Ovary (tissue), 9 donors: ENCODE data around the gene KIF6. TPM values are rescaled to one million over a fixed set of nuclear protein-coding genes. Genes with fewer than 3 reads are reported as not detected.

Experiments used
- DNase-seq, 5 donors: peaks; one replicate each; pipeline ENCODE4 v3.0.0-alpha.2; 2019 to 2020
- H3K27ac ChIP-seq, 2 donors: fragments of 200-600 bp; one replicate each; pipeline versions ENCODE4 v1.5.1 to v1.8.0; 2019 to 2022
- H3K27me3 ChIP-seq: fragments of 200-600 bp; one replicate; pipeline ENCODE4 v1.8.0; 2022
- H3K36me3 ChIP-seq: fragments of 200-600 bp; sonication (generic); one replicate; pipeline ENCODE4 v1.5.1; 2019
- H3K4me1 ChIP-seq: one replicate; pipeline ENCODE4 v1.8.1; 2013; ENCODE audit warnings: mild to moderate bottlenecking, moderate library complexity; ENCODE audit not compliant: insufficient read depth
- H3K4me3 ChIP-seq: fragments of 200-600 bp; sonication (generic); one replicate; pipeline ENCODE4 v1.5.1; 2017
- H3K9me3 ChIP-seq, 2 donors: fragments of 200-600 bp in 1 of 2; sonication (generic) in 1 of 2; one replicate each; pipeline versions ENCODE4 v1.5.1 to v1.8.1; 2013 to 2019; ENCODE audit warnings: mild to moderate bottlenecking in 1 of 2, moderate library complexity in 1 of 2
- EP300 ChIP-seq: sonication (generic); formaldehyde crosslinking; IDR thresholded peaks from one replicate; pipeline ENCODE4 v1.6.1; 2017; ENCODE audit warnings: antibody characterized with exemption
- POLR2A ChIP-seq: fragments of 450-650 bp; IDR thresholded peaks from one replicate; pipeline ENCODE4 v1.6.1; 2017; ENCODE audit warnings: antibody characterized with exemption, mild to moderate bottlenecking, moderate library complexity
- WGBS, 3 donors: extraction: QIAGEN DNeasy Blood & Tissue Kit in 1 of 3; methylation state at CpG; one replicate each; pipeline versions ENCODE4 v1.1.5 to v1.1.7; 2013 to 2017; 5-methylcytosine and 5-hydroxymethylcytosine counted together
- intact Hi-C, 4 donors: fragments of 100-400 bp; cut with DNase I; formaldehyde crosslinking; loops; one replicate each; pipeline versions ENCODE4 v1.11.0 to v1.15.1; 2022 to 2023
- polyA plus RNA-seq, 2 donors: library from polyadenylated mRNA; stranded (reverse); fragments of 200-250 nt in 1 of 2; fragments of 350-450 nt in 1 of 2; fragmentation: Illumina TruSeq in 1 of 2; extraction: RNeasy Lipid Tissue Mini Kit (QIAGEN cat#74804) in 1 of 2; gene quantifications; one replicate each; pipeline ENCODE4 v1.2.3, GENCODE V29; 2013 to 2014
- total RNA-seq, 7 donors: library from RNA; depleted of rRNA in 2 of 7; stranded (reverse); fragments of >200 nt in 2 of 7; fragmentation: NEBNext Ultra II Directional in 3 of 7; extraction: Animal tissue kit (Norgen Biotek cat#: 25700) in 3 of 7; gene quantifications; one replicate each; pipeline versions ENCODE4 v1.1.0 to v1.2.4, GENCODE V29; 2016 to 2023
- TF ChIP-seq, protein P1 (sequence below), 3 donors: fragments of 450-650 bp in 2 of 3; fragments of 200-600 bp in 1 of 3; IDR thresholded peaks; one replicate each; pipeline versions ENCODE4 v1.5.1 to v1.8.0; 2016 to 2022; ENCODE audit warnings: antibody characterized with exemption in 3 of 3, mild to moderate bottlenecking in 1 of 3
- donor health status: DM: no; HTN: no; CAD: no; lungs with moderate emphysema.
- donor health status: DM: no; HTN: no; CAD: no.
- donor health status: Bipolar disorder and iron deficiency.
- donor health status: DM: yes; HTN: yes; CAD: no.
- donor health status: DM: no; HTN: no; CAD: no.
- donor health status: DM: yes; HTN: yes; CAD: no.

Gene KIF6
- total and polyA plus RNA-seq, 9 donors: 0.12 to 2.1 (median 0.82) TPM

DNA sequence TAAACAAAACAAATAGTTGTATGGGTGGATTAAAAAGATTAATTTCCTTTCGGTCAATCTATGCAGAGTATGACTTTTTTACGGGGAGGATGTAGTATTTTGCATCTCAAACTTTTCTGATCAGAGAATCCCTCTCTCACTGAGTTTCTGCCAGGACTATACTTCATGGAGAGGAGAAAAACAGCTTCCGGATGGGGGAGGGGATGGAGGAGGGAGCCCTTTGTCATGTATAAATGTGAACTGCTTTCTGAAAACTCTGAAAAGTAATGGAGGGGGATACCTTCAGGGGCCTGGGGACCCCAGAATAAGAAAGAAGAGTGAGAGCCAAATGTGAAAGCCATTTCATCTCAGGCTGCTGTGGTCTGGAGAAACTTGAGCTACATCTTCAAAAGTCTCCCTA, 229.6 kb downstream of the KIF6 start:
- H3K9me3 ChIP-seq: no peaks in the 10 kb centered on the region
- WGBS, 3 donors: 79 to 86% (median 85%) methylated on average over 3 of the region's 3 CpGs
- TF ChIP-seq EP300 (no peak), POLR2A (no peak)
- TF ChIP-seq, protein P1, sequence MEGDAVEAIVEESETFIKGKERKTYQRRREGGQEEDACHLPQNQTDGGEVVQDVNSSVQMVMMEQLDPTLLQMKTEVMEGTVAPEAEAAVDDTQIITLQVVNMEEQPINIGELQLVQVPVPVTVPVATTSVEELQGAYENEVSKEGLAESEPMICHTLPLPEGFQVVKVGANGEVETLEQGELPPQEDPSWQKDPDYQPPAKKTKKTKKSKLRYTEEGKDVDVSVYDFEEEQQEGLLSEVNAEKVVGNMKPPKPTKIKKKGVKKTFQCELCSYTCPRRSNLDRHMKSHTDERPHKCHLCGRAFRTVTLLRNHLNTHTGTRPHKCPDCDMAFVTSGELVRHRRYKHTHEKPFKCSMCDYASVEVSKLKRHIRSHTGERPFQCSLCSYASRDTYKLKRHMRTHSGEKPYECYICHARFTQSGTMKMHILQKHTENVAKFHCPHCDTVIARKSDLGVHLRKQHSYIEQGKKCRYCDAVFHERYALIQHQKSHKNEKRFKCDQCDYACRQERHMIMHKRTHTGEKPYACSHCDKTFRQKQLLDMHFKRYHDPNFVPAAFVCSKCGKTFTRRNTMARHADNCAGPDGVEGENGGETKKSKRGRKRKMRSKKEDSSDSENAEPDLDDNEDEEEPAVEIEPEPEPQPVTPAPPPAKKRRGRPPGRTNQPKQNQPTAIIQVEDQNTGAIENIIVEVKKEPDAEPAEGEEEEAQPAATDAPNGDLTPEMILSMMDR (IDR thresholded peaks at IDR 0.05): no peak
- no peaks in the 10 kb centered on the region for H3K27me3 ChIP-seq
- H3K27ac ChIP-seq: no peak overlapping the region
- peaks cover 1% of the 10 kb centered on the region for H3K4me1 ChIP-seq
- DNase-seq: no peak
- intact Hi-C loops: no loop called here
- H3K36me3 ChIP-seq: no peaks in the 10 kb centered on the region
- no peak overlapping the region for H3K4me3 ChIP-seq

DNA sequence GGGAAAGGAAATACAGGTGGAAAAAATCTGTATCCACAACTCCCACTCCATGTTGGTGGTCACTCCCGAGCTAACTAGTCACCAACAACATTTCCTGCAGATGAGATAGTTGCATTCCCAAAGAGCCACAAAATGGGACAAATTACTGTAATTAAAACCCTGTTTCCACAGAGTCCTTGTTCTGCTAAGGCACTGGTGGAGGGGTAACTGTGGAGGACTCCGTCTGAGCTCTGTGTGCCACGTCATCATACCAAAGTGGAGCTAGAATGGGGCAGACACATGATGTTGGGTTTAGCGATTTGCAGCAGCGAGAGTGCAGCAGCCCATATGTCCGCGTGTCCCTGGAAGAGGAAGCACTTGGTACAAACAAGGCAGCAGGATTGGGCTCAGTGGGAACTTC, 230.2 kb downstream of the KIF6 start:
- Histone ChIP-seq H3K36me3 (no peaks in the 10 kb centered on the region), H3K4me3 (no peak overlapping the region), H3K9me3 (no peaks in the 10 kb centered on the region), H3K4me1 (peaks cover 1% of the 10 kb centered on the region), H3K27ac (no peak overlapping the region), H3K27me3 (no peaks in the 10 kb centered on the region)
- no peak for DNase-seq
- TF ChIP-seq EP300 (no peak), POLR2A (no peak)
- TF ChIP-seq, protein P1 (IDR thresholded peaks at IDR 0.05): no peak
- intact Hi-C loops: no loop called here
- 82 to 93% (median 88%) methylated on average over 7 of the region's 7 CpGs for WGBS, 3 donors

DNA sequence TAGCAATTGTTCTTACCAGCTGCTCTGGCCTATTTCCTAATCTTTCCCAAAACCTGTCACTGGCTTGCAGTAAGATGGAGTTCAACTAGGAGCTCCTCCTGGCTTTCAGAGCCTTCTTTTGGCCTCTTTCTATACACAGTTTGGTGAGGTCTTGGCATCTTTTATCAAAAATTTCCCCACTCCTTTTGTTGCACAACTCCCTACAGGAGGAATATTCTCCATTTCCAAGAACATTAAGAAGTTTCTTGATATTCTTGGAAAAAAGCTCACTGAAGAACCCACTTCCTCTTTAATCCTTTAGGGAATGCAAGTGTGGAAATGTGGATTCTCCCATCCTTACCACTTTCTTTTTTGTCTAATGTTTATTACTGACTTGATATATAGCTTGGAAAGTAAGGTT, 231.4 kb downstream of the KIF6 start:
- Histone ChIP-seq H3K27ac (no peak overlapping the region), H3K27me3 (no peaks in the 10 kb centered on the region), H3K36me3 (no peaks in the 10 kb centered on the region), H3K9me3 (no peaks in the 10 kb centered on the region), H3K4me1 (peaks cover 1% of the 10 kb centered on the region), H3K4me3 (no peak overlapping the region)
- intact Hi-C loops: no loop called here
- TF ChIP-seq POLR2A (no peak), EP300 (no peak)
- TF ChIP-seq, protein P1 (IDR thresholded peaks at IDR 0.05): no peak
- DNase-seq: peak in 1 of 5 donors; percentile 18

DNA sequence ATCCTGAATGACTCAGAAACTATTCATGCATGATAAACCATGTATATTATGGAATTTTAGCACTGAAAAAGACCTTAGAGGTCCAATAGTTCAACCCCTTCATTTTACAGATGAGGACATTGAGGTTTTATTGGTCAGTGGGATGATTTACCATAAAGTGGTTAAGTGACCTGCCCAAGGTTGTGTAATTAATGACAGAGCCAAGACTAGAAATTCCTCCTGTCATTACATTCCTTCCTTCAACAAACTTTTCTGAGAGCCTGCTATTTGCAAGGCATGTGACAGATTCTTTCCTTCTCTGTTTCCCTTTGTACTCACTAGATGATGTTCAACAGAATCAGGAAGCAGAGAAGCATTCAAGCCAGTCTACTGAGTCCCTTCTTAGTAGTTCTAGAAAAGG, 232.0 kb downstream of the KIF6 start:
- Histone ChIP-seq H3K4me1 (peaks cover 1% of the 10 kb centered on the region), H3K4me3 (no peak overlapping the region), H3K36me3 (no peaks in the 10 kb centered on the region), H3K27ac (no peak overlapping the region), H3K27me3 (no peaks in the 10 kb centered on the region), H3K9me3 (no peaks in the 10 kb centered on the region)
- intact Hi-C loops: no loop called here
- TF ChIP-seq, protein P1 (IDR thresholded peaks at IDR 0.05): no peak
- TF ChIP-seq EP300: no peak
- DNase-seq: no peak

DNA sequence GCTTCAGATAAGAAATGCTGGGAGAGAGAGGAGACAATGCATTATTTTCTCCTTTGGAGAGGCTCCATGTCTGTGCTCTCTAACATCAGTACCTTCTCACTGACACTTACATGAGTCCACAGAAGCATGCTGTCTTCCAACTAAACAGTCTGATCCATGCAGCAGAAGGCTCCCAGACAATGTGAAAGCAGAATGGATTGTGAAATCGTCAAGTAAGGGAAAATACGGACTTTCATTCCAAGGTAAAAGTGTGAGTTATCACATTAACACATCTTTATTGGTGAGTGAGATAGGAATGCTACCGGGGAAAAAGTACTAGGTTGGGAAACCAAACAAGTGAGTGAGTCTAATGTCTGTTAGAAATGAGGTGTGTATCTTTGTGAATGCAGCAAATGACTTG, 235.1 kb downstream of the KIF6 start:
- Histone ChIP-seq H3K9me3 (no peaks in the 10 kb centered on the region), H3K27ac (no peak overlapping the region), H3K4me3 (no peak overlapping the region), H3K36me3 (no peaks in the 10 kb centered on the region), H3K27me3 (no peaks in the 10 kb centered on the region), H3K4me1 (no peaks in the 10 kb centered on the region)
- TF ChIP-seq POLR2A (no peak), EP300 (no peak)
- TF ChIP-seq, protein P1 (IDR thresholded peaks at IDR 0.05): no peak
- WGBS, 3 donors: 58 to 69% (median 65%) methylated on average over 3 of the region's 3 CpGs
- intact Hi-C loops: no loop called here
- DNase-seq: no peak
